ENCODE results near the gene ZFP42.

DNA sequence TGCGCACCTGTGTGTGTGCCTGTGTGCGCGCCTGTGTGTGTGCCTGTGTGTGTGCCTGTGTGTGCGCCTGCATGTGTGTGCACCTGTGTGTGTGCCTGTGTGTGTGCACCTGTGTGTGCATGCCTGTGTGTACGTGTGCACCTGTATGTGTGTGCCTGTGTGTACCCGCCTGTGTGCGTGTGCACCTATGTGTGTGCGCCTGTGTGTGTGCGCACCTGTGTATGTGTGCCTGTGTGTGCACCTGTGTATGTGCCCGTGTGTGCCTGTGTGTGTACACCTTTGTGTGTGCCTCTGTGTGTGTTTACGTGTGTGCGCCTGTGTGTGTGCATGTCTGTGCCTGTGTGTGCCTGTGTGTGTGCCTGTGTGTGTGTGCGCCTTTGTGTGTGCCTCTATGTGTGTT, 33.5 kb downstream of the ZFP42 start:
- TF ChIP-seq POLR2AphosphoS5 (IDR thresholded peaks at IDR 0.05; ENCODE audit: low read depth, low read length) (no peak), POLR2A (IDR thresholded peaks at IDR 0.05; ENCODE audit: low read depth, low read length) (no peak)
